ENCODE measurements around the gene PSMC3IP. TPM values are rescaled to one million over a fixed set of nuclear protein-coding genes. Genes with fewer than 3 reads are reported as not detected.

The PSMC3IP gene
- polyA plus RNA-seq, 3 donors = 1.2 TPM; not detected in 2

- H3K27ac Mint-ChIP-seq = peak overlapping the region in 6 of 7 donors; percentile 61 to 96 (median 82)
- TF ChIP-seq CTCF (IDR thresholded peaks at IDR 0.05) = no peak
- Histone ChIP-seq H3K4me1 (ENCODE audit: control insufficient read depth in 1 of 2, insufficient read depth in 2 of 2, low read length in 2 of 2) (peaks cover 26 to 36% of the 10 kb centered on the region in 2 donors), H3K79me2 (ENCODE audit: insufficient read depth, low read length) (peaks cover 69% of the 10 kb centered on the region), H3K4me3 (replicated peaks in 1 of 3; ENCODE audit: low read depth in 2 of 3, low read length in 3 of 3) (peak overlapping the region in 1 of 3 experiments; percentile 97), H4K20me1 (ENCODE audit: insufficient read depth, low read length) (peaks cover 67% of the 10 kb centered on the region), H3K27me3 (ENCODE audit: control insufficient read depth in 2 of 2, insufficient read depth in 2 of 2, low read length in 2 of 2) (no peaks in the 10 kb centered on the region), H3K4me2 (replicated peaks; ENCODE audit: extremely low read depth, low read length, poor library complexity, severe bottlenecking) (peak overlapping the region; percentile 78), H2AFZ (ENCODE audit: insufficient read depth, low read depth, low read length, poor library complexity, severe bottlenecking) (no peak overlapping the region), H3K9ac (ENCODE audit: insufficient read depth, low read length, poor library complexity, severe bottlenecking) (no peak overlapping the region), H3K36me3 (replicated peaks in 1 of 2; ENCODE audit: control insufficient read depth in 1 of 2, insufficient read depth in 2 of 2, low read length in 2 of 2) (peaks cover 71 to 80% of the 10 kb centered on the region in 2 donors), H3K27ac (ENCODE audit: low read depth in 1 of 2, low read length in 2 of 2) (peak overlapping the region in 1 of 2 donors; percentile 94), H3K9me3 (replicated peaks in 1 of 2; ENCODE audit: control insufficient read depth in 1 of 2, insufficient read depth in 1 of 2, low read length in 2 of 2) (no peaks in the 10 kb centered on the region)
- 88% methylated on average over 8 of the region's 14 CpGs for WGBS (ENCODE audit: insufficient coverage)
- H3K36me3 Mint-ChIP-seq = peaks cover 71 to 79% of the 10 kb centered on the region in 2 donors
- H3K4me1 Mint-ChIP-seq = peaks cover 32% of the 10 kb centered on the region
- no peaks in the 10 kb centered on the region for H3K9me3 Mint-ChIP-seq
- H3K4me3 Mint-ChIP-seq = peak overlapping the region in 1 of 2 donors; percentile 93
- DNase-seq = no peak
- H3K27me3 Mint-ChIP-seq (ENCODE audit: low read depth in 3 of 3) = peaks cover 0 to 1% (median 0%) of the 10 kb centered on the region in 3 donors
- intact Hi-C loops (cut with micrococcal nuclease) = loop anchor here (5.0 kb wide), 2 partner anchors 39 to 429 kb away; partner anchors contain the start of genes RETREG3 (in 1 of the 2), RPL27 (in 1 of the 2) and TUBG1 (in 1 of the 2)
Observed at GRCh38 chr17:42568341-42569111, 9.0 kb downstream of the PSMC3IP start.

- H3K27ac ChIP-seq (ENCODE audit: low read depth in 1 of 2, low read length in 2 of 2) = peak within 1 kb of the TSS; percentile 84 to 94
- intact Hi-C loops (cut with micrococcal nuclease) = loop anchor here (1.0 to 5.0 kb wide), 3 partner anchors 10 to 430 kb away; partner anchors contain the start of genes PSMC3IP (in 1 of the 2), RETREG3 (in 1 of the 2), RPL27 (in 1 of the 2) and TUBG1 (in 1 of the 2)
- H3K9me3 Mint-ChIP-seq = no peaks in the 10 kb centered on the region
- H3K4me1 ChIP-seq (ENCODE audit: control insufficient read depth in 1 of 2, insufficient read depth in 2 of 2, low read length in 2 of 2) = peaks cover 39 to 51% of the 10 kb centered on the region in 2 donors
- H3K27ac Mint-ChIP-seq = peak within 1 kb of the TSS; percentile 85 to 97 (median 95)
- H3K9ac ChIP-seq (ENCODE audit: insufficient read depth, low read length, poor library complexity, severe bottlenecking) = peak within 1 kb of the TSS; percentile 92
- peak within 1 kb of the TSS; percentile 93 to 96 for H3K4me3 Mint-ChIP-seq
- no peaks in the 10 kb centered on the region for H3K9me3 ChIP-seq (replicated peaks in 1 of 2; ENCODE audit: control insufficient read depth in 1 of 2, insufficient read depth in 1 of 2, low read length in 2 of 2)
- TF ChIP-seq CTCF (IDR thresholded peaks at IDR 0.05) = no peak
- DNase-seq = peak; percentile 88 to 94 (median 90)
- H3K27me3 ChIP-seq (ENCODE audit: control insufficient read depth in 2 of 2, insufficient read depth in 2 of 2, low read length in 2 of 2) = no peaks in the 10 kb centered on the region
- H4K20me1 ChIP-seq (ENCODE audit: insufficient read depth, low read length) = peaks cover 66% of the 10 kb centered on the region
- peaks cover 74% of the 10 kb centered on the region for H3K79me2 ChIP-seq (ENCODE audit: insufficient read depth, low read length)
- peaks cover 36% of the 10 kb centered on the region for H3K4me1 Mint-ChIP-seq
- H3K4me2 ChIP-seq (replicated peaks; ENCODE audit: extremely low read depth, low read length, poor library complexity, severe bottlenecking) = peak within 1 kb of the TSS; percentile 78
- under 1% methylated on average over 58 of the region's 72 CpGs for WGBS (ENCODE audit: insufficient coverage)
- H3K36me3 ChIP-seq (replicated peaks in 1 of 2; ENCODE audit: control insufficient read depth in 1 of 2, insufficient read depth in 2 of 2, low read length in 2 of 2) = peaks cover 56 to 65% of the 10 kb centered on the region in 2 donors
- peak within 1 kb of the TSS; percentile 84 for H2AFZ ChIP-seq (ENCODE audit: insufficient read depth, low read depth, low read length, poor library complexity, severe bottlenecking)
- peaks cover 0 to 1% (median 0%) of the 10 kb centered on the region in 3 donors for H3K27me3 Mint-ChIP-seq (ENCODE audit: low read depth in 3 of 3)
- H3K4me3 ChIP-seq (replicated peaks in 1 of 3; ENCODE audit: low read depth in 2 of 3, low read length in 3 of 3) = peak within 1 kb of the TSS; percentile 94 to 97 (median 97)
- peaks cover 58 to 67% of the 10 kb centered on the region in 2 donors for H3K36me3 Mint-ChIP-seq
Observed at GRCh38 chr17:42566883-42567573, 10.5 kb downstream of the PSMC3IP start, which contains the start of gene MLX. TSS of gene MLX (plus strand) at chr17:42567100. CDS start at chr17:42567125, 25 bp downstream.

All from CD14-positive monocyte (primary cell).